HEK293T (cell line): ENCODE data around the gene STX1A.
A peak's percentile ranks its signal among the peaks of the same experiment; 100 is the strongest.
"Not testable (repeated sequence)": the region's sequence is repeated elsewhere in the genome, so short reads cannot be mapped to it uniquely, and the experiment has no call there.

Experiments
- CTCF ChIA-PET: fragments of 350-600 bp; formaldehyde crosslinking; extraction: SDS; loops from one replicate; lab custom pipeline; 2021; ENCODE audit warnings: antibody characterized with exemption, inconsistent platforms; lab: Yijun Ruan, JAX
- POLR2A ChIA-PET: fragments of 350-600 bp; formaldehyde crosslinking; extraction: SDS; loops from one replicate; lab custom pipeline; 2020; ENCODE audit warnings: antibody characterized with exemption, inconsistent platforms; lab: Yijun Ruan, JAX
- DNase-seq: peaks from one replicate; pipeline ENCODE4 v3.0.0; 2012; ENCODE audit warnings: mixed read lengths; ENCODE audit errors: extremely low spot score
- ARNT ChIP-seq: fragments of 450-650 bp; IDR thresholded peaks from 2 replicates; pipeline ENCODE4 v1.6.1; 2017; ENCODE audit warnings: mild to moderate bottlenecking
- BHLHE40 ChIP-seq: fragments of 450-650 bp; IDR thresholded peaks from 2 replicates; pipeline ENCODE4 v1.6.1; 2016; ENCODE audit warnings: mild to moderate bottlenecking, moderate library complexity, borderline replicate concordance
- CTBP1 ChIP-seq: fragments of 450-650 bp; IDR thresholded peaks from 2 replicates; pipeline ENCODE4 v1.6.1; 2016; ENCODE audit warnings: borderline replicate concordance
- ELF4 ChIP-seq: fragments of 450-650 bp; IDR thresholded peaks from 2 replicates; pipeline ENCODE4 v1.6.1; 2017; ENCODE audit warnings: antibody characterized with exemption
- FOXA1 ChIP-seq: fragments of 450-650 bp; IDR thresholded peaks from 2 replicates; pipeline ENCODE4 v1.6.1; 2016; ENCODE audit warnings: mild to moderate bottlenecking
- FOXK2 ChIP-seq: fragments of 450-650 bp; IDR thresholded peaks from 2 replicates; pipeline ENCODE4 v1.6.1; 2016; ENCODE audit warnings: mild to moderate bottlenecking
- FOXM1 ChIP-seq: fragments of 450-650 bp; IDR thresholded peaks from 2 replicates; pipeline ENCODE4 v1.6.1; 2017; ENCODE audit warnings: mild to moderate bottlenecking, borderline replicate concordance
- HDGF ChIP-seq: fragments of 450-650 bp; IDR thresholded peaks from 2 replicates; pipeline ENCODE4 v1.6.1; 2017; ENCODE audit warnings: antibody characterized with exemption, borderline replicate concordance
- L3MBTL2 ChIP-seq: fragments of 450-650 bp; conservative IDR thresholded peaks from 2 replicates; pipeline ENCODE4 v1.6.1; 2016; ENCODE audit warnings: mild to moderate bottlenecking
- LEF1 ChIP-seq: fragments of 450-650 bp; IDR thresholded peaks from 2 replicates; pipeline ENCODE4 v1.6.1; 2017; ENCODE audit warnings: mild to moderate bottlenecking, borderline replicate concordance
- NFRKB ChIP-seq: fragments of 450-650 bp; IDR thresholded peaks from 2 replicates; pipeline ENCODE4 v1.6.1; 2016; ENCODE audit warnings: mild to moderate bottlenecking, moderate library complexity
- PKNOX1 ChIP-seq: fragments of 450-650 bp; IDR thresholded peaks from 2 replicates; pipeline ENCODE4 v1.6.1; 2016
- SP1 ChIP-seq: fragments of 450-650 bp; IDR thresholded peaks from 2 replicates; pipeline ENCODE4 v1.6.1; 2017
- SUZ12 ChIP-seq: fragments of 450-650 bp; IDR thresholded peaks from 2 replicates; pipeline ENCODE4 v1.6.1; 2016; ENCODE audit warnings: mild to moderate bottlenecking
- TARDBP ChIP-seq: fragments of 450-650 bp; IDR thresholded peaks from 2 replicates; pipeline ENCODE4 v1.6.1; 2016
- ZNF384 ChIP-seq: fragments of 450-650 bp; IDR thresholded peaks from 2 replicates; pipeline ENCODE4 v1.6.1; 2016

STX1A gene

GRCh38 chr7:73727952-73728351 is 8.5 kb upstream of the STX1A start:
- POLR2A ChIA-PET = no interaction called here
- DNase-seq = no peak
- CTCF ChIA-PET = interaction anchor here (0.6 to 0.7 kb wide), 3 partner anchors 14 to 121 kb away, joined by 3 read pairs; no protein-coding TSS in a partner anchor
- TF ChIP-seq FOXK2 (no peak), NFRKB (no peak), HDGF (no peak)

GRCh38 chr7:73726083-73726466 is 6.6 kb upstream of the STX1A start:
- POLR2A ChIA-PET = interaction anchor here (0.8 to 1.2 kb wide), 3 partner anchors 20 to 203 kb away, joined by 3 to 4 read pairs (median 3); no protein-coding TSS in a partner anchor

GRCh38 chr7:73723813-73724212 is 4.3 kb upstream of the STX1A start:
- TF ChIP-seq SP1 (no peak), CTBP1 (no peak), FOXA1 (no peak), FOXM1 (no peak), BHLHE40 (no peak), FOXK2 (no peak), PKNOX1 (no peak), L3MBTL2 (no peak), ZNF384 (no peak), LEF1 (no peak), TARDBP (no peak), ARNT (no peak), NFRKB (no peak), HDGF (no peak), ELF4 (no peak)
- no peak for DNase-seq
- POLR2A ChIA-PET = interaction anchor here (0.7 kb wide), 1 partner anchor 10 kb away, joined by 3 read pairs; no protein-coding TSS in a partner anchor
- CTCF ChIA-PET = interaction anchor here (0.6 to 2.2 kb wide), 2 partner anchors 87 to 117 kb away, joined by 3 to 5 read pairs; no protein-coding TSS in a partner anchor

More at GRCh38 chr7:73726083-73726466, 6.6 kb upstream of the STX1A start:
- CTCF ChIA-PET = interaction anchor here (0.8 to 2.3 kb wide), 7 partner anchors 9 to 139 kb away, joined by 3 to 10 read pairs (median 3); no protein-coding TSS in a partner anchor
- no peak for DNase-seq
- TF ChIP-seq FOXK2 = no peak
- no peak for TF ChIP-seq HDGF
- no peak for TF ChIP-seq SUZ12

GRCh38 chr7:73722785-73723184 is 3.3 kb upstream of the STX1A start:
- no peak for DNase-seq
- POLR2A ChIA-PET = interaction anchor here (0.7 kb wide), 1 partner anchor 11 kb away, joined by 3 read pairs; no protein-coding TSS in a partner anchor
- TF ChIP-seq SP1 (no peak), BHLHE40 (no peak), PKNOX1 (no peak), FOXA1 (no peak), HDGF (no peak), FOXK2 (no peak), ELF4 (no peak), NFRKB (no peak), LEF1 (no peak), TARDBP (no peak), CTBP1 (no peak), FOXM1 (no peak)
- CTCF ChIA-PET = interaction anchor here (2.2 kb wide), 1 partner anchor 116 kb away, joined by 5 read pairs; no protein-coding TSS in a partner anchor

GRCh38 chr7:73722182-73722581 is 2.7 kb upstream of the STX1A start:
- CTCF ChIA-PET, POLR2A ChIA-PET, DNase-seq: not testable (repeated sequence)
- 0 out of 2 replicates have a peak, but pooled peaks have one; percentile 17 for TF ChIP-seq ZNF384

GRCh38 chr7:73721377-73721817 is 1.9 kb upstream of the STX1A start:
- POLR2A ChIA-PET = no interaction called here
- no peak for DNase-seq
- TF ChIP-seq SUZ12 (no peak), NFRKB (no peak), SP1 (no peak)
- CTCF ChIA-PET = interaction anchor here (0.7 to 2.6 kb wide), 2 partner anchors 13 to 20 kb away, joined by 4 to 13 read pairs; no protein-coding TSS in a partner anchor

GRCh38 chr7:73720443-73720842 is 974 bp upstream of the STX1A start:
- not testable (repeated sequence) for DNase-seq
- ChIA-PET POLR2A (interaction anchor here (1.5 kb wide), 2 partner anchors 14 to 142 kb away, joined by 3 to 4 read pairs; partner anchors contain the start of gene TBL2), CTCF (interaction anchor here (0.7 to 2.6 kb wide), 2 partner anchors 14 to 20 kb away, joined by 3 to 13 read pairs; no protein-coding TSS in a partner anchor)

GRCh38 chr7:73719806-73720169 is 319 bp upstream of the STX1A start:
- no peak for TF ChIP-seq ELF4
- TF ChIP-seq FOXK2 = no peak
- TF ChIP-seq LEF1 = no peak
- no peak for TF ChIP-seq PKNOX1
- TF ChIP-seq HDGF = no peak
- TF ChIP-seq FOXA1 = no peak
- TF ChIP-seq TARDBP = no peak
- no peak for TF ChIP-seq FOXM1
- TF ChIP-seq CTBP1 = no peak
- no peak for TF ChIP-seq ZNF384
- TF ChIP-seq NFRKB = no peak
- TF ChIP-seq SUZ12 = no peak
- TF ChIP-seq ARNT = no peak
- TF ChIP-seq BHLHE40 = no peak
- TF ChIP-seq L3MBTL2 = no peak
- TF ChIP-seq SP1 = no peak
- no peak for DNase-seq
- ChIA-PET POLR2A (interaction anchor here (0.6 to 1.5 kb wide), 5 partner anchors 13 to 141 kb away, joined by 3 to 4 read pairs (median 3); partner anchors contain the start of gene TBL2), CTCF (interaction anchor here (0.7 to 2.6 kb wide), 3 partner anchors 15 to 19 kb away, joined by 3 to 13 read pairs (median 3); no protein-coding TSS in a partner anchor)
